ENCODE measurements around the gene CDH26.

Gene CDH26

DNA sequence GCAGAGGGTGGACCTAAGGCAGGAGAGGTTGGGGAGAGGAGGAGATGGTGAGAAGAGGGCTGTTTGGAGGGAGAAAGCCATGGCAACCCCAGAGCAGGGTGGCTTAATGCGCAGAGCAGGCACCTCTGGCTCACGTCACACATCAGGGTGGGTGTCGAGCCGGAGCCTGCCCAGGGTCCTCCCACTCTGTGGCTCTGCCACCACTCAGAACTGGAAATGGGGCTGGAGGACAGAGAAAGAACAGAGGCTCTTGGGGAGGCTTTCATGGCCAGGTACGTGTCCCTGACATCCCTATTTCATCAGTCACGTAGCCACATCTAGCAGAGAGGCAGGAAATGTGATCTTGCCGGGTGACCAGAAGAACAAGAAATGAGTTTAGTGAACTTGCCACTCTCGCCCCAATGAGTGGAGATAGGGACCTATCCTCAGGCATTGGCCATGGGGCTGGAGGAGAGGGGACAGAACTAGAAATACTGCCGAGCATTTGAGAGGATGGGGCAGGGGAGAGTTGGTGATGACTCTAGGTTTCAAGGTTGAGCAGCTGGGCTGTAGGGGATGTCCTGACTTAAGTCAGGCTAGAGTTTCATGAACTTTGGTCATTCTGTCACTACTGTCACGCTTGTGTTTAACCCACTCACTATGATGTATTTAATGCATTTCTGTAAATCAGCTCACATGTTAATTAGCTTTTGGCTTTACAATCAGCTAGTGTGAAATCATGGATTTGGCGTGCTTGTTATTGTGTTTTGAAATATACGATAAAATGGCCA, 52.7 kb downstream of the CDH26 start:
- FAIRE-seq (no peak), DNase-seq (ENCODE audit: low spot score) (no peak)

DNA sequence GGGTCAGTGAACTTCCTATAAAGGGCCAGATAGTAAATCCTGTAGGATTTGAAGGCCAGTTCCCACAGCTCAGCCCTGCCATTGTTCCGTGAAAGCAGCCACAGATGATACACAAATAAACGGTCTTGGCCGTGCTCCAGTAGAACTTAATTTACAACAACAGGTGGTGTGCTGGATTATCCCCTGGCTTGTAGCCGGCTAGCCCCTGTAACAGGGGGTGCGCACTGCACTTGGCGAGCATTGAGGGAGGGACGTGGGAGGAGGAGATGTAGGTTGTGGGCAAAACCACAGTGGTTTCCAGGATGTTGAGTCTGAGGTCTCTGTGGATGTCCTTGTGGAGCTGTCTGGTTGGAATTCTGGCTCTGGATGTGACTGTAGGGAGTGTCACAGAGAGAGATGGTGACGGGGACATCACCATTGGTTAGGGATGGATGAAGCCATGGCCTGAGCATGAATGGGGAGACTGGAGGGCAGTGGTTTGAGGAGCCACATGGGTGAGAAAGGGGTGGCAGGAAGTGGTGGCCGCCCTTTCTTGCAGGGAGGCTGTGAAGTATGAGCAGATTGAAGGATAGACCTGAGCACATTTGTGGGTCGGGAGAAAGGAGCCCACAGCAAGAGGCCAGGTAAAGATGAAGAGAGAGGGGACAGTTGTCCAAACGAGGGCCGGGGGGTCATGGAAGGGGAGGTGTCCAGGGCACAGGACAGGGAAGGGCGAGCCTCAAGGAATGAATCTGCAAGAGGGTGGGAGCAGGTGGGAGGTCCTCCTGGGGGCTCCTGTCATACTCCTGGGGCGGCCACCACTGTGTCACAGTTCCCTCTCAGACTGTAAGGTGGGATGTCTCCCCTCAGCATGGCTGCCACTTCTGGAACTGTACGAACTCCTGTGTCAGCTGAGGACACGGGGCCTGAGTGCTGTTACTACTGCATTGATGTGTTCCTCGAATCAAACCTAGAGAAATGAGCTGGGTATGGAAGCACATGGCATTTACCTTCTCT, 53.6 kb downstream of the CDH26 start:
- DNase-seq (ENCODE audit: low spot score) (no peak), FAIRE-seq (no peak)

DNA sequence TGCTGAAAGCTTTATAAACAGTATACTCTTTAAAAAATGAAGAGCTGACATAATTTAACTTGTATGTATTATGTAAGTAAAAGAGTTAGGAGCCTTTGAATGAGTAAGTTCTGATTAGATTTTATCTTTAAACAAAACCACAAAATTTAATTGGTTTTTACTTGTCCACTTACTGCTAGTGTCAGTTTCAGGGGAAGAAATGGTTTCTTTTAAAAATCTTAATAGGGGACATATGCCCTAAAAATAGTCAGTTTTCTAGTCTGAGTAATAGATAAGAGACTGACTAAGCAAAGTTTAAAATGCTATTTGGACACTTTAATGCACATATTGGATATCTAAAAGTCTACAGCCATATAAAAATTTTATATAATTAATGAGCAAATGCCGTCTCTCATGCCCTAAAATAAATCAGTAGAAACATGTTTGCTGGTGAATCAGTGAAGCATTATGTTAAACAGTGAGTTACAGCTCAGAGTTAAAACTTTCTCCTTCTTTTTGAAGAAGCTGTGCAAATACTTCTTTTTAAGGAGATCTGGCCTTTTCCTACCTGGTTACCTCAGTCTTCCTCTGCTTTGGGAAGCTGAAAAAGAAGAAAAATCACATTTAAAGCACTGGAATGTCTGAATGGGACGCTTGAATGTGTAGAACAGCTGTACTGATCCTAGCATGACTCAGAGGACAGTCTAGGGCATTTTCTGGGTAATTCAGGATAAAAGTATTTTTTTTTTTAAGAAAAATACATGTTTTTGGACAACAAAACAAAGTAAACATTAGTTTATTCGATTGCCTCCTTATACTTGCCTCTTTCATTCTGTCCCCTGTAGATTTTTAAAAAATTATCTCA, 55.3 kb downstream of the CDH26 start:
- FAIRE-seq (no peak), DNase-seq (ENCODE audit: low spot score) (no peak)

DNA sequence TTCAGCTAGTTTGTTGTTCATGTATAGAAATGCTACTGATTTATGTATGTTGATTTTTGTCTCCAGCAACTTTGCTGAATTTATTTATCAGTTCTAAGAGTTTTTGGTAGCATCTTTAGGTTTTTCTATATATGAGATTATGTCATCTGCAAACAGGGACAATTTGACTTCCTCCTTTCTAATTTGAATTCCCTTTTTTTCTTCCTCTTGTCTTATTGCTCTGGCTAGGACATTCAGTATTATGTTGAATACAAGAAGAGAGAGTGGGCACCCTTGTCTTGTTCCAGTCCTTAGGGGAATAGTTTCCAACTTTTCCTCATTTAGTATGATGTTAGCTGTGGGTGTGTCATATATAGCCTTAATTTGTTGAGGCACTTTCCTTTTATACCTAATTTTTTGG, 58.2 kb downstream of the CDH26 start:
- DNase-seq (ENCODE audit: low spot score), result no peak
- no peak for FAIRE-seq

DNA sequence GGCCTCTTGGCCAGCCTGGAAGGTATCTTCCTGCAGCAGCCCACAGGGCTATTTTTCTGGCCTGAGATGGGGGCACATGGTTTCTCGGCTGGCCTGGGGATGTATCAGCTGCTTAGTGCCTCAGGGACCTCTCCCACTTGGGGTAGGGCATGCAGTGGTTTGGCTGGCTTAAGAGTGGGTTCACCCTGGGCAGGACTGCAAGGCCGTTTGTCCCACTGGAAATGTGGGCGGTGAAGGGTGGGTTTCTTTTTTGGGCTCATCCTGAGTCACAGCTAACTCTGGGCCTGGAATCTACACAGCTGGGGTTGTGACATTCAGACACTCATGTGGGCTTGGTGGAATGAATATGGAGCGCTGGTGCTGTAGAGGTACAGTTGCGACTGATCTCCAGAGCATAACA, 62.0 kb downstream of the CDH26 start:
- no peak for DNase-seq (ENCODE audit: low spot score)
- FAIRE-seq, result no peak

DNA sequence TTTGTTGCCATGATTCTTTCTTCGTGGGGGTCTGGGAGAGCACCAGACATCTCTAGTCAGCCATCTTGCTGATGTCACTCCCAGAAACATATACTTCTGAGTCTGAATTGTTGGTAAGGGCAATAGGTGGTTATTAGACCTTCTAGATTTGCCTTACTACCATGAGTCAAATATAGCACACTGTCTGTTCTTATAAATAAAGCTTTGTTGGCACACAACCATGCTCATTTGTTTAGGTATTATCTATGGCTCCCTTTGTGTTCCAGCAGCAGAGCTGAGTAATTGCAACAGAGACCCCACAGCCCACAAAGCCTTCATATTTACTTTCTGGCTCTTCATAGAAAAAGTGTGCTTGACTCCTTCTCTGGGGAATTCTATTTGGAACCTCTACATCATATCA, 62.9 kb downstream of the CDH26 start:
- no peak for FAIRE-seq
- DNase-seq (ENCODE audit: low spot score), result no peak

DNA sequence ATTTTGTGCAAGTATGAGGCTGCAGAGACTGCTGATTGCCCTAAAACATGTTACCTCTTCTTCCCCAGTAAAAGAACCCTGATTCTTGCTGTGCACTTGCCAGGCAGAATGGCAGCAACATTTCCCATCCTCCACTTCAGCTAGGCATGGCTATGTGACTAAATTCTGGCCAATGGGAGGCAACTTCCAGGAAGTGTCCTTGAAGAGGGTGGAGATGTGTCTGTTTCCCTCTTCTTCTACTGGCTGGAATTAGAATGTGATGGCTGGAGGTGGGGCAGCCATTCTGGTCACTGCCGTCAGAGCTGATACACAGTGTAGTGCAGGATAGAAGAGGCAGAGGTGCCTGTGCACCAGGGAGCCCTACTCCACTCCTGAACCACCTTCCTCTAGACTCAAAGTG, 64.6 kb downstream of the CDH26 start:
- no peak for DNase-seq (ENCODE audit: low spot score)
- FAIRE-seq, result no peak

DNA sequence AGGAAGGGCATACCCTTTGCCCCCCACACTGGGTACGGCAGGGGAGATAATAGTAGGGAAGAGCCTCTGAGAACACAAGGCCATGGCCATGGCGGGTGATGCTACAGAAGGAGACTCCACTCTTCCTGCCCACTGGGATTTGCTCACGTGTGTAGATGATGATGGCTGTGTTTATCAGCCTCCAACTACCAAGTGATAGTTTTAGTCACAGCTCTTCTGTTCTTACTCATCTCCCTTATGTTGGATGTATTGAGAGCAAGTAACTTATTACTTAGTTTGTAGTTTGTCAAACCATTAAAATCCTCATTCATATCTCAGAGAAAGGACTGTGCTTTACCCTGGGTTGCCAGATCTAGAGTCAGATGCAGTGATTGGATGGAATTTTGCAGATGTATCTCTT, 66.0 kb downstream of the CDH26 start:
- DNase-seq (ENCODE audit: low spot score), result no peak
- FAIRE-seq, result no peak

DNA sequence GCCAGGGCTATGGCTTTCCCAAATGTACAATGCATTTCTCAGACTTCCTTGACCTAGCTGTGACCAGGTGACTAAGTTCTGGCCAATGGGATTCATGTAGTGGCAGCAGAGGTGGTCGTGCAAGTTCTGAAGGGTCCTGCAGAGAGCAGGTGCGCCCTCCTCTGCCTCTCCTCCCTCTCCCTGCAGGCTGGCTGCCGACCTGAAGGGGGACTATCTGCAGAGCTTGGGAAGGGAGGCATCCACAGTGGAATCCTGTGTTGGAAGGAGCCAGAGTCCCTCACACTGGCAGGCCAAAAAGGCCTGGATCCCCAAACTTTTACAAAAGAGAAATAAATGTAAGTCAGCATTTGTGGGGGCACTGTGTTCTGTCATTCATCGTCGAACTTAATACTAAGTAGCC, 66.6 kb downstream of the CDH26 start:
- no peak for DNase-seq (ENCODE audit: low spot score)
- FAIRE-seq, result no peak

DNA sequence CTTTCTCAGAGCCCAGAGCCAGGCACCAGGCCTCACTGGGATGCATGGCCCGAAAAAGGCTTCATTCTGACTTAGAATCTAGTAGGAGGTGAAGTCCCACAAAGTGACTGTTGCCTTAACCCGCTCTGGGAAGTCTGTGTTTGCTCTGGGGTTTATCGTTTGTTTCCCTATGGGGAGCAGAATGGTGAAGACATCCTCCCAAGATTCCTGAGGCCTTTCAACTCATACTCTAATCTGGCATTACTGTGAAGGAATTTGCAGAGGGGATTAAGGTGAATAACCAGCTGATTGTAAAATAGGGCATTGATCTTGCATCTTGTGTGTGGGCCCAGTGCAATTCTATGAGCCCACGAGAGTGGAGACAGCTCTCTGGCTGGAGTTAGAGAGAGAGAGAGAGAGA, 67.8 kb downstream of the CDH26 start:
- DNase-seq (ENCODE audit: low spot score), result no peak
- FAIRE-seq, result no peak

DNA sequence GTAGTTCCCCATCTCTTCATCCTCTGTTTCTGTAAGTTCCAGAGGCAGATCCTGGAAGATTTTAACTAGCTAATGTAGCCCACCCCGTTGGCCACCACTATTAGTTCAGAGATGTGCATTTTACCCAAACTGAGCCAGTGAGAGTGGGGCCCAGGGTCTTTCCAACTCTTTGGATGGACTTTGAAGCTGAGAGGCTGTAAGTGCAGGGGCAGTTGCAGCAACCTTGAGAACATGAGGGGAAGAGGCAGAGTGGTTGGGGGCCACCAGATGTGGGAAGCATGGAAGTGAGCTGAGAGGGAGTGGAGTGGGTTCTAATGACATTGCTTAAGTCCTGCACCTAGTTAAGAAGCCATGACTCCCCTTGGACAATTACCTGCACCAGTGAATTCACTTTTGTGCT, 72.2 kb downstream of the CDH26 start:
- DNase-seq (ENCODE audit: low spot score), result no peak
- no peak for FAIRE-seq

DNA sequence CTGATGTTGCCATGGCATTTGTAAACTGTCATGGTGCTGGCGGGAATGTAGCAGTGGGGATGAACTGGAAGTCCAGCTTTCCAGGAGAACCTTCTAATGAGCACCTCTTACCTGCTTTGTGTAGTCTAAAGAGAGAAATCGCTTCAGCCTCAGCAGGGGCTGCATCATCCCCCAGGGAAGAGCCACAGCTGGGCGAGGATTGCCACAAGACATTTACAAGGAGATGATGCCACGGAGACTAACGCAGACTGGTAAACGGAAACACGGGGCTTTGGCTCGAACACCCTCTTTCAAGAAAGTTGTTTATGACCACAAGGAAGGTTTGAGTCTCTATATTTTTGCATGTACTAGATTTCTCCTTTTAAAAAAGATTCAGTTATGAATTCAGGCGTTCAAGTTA, 72.9 kb downstream of the CDH26 start:
- FAIRE-seq (no peak), DNase-seq (ENCODE audit: low spot score) (no peak)

DNA sequence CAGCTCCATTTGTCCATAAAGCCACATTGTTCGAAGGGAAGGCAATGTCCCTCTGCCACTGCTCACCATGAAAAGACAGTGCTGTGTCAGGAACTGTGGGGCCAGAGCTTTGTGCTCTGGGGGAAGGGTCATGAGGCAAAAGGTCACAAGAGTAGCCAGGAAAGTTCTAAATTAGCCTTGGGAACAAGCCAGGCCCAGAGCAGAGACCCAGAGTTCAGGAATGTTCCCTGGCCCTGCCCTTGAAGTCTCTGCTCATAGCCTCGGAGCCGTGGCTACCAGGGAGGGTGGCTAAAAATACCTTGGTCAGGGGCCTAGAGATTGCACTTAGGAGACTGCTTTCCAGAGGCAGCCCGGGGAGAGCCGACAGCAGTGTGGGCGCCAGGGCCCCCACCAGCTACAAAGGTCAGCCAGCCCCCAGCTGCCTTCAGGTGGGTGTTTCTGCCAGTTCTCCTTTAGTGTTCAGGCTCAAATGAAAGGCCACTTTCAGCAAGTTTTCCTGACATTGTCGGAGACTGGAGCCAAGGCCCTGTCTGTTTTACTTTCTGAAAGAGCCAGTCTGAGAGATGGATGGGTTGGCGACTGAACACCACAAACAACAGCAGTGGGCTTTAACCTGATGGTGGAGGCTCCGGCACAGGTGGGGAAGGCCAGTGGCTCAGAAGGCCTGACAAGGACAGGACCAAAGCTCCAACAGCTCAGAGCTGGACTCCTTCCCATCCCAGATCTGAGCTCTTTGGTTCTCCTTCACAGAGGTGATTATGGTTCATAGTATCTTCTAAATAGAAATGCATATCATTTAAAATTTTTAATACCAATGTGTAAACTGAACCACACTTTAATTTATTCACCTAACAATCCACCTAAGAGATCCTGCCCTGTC, 76.2 kb downstream of the CDH26 start:
- no peak for FAIRE-seq

DNA sequence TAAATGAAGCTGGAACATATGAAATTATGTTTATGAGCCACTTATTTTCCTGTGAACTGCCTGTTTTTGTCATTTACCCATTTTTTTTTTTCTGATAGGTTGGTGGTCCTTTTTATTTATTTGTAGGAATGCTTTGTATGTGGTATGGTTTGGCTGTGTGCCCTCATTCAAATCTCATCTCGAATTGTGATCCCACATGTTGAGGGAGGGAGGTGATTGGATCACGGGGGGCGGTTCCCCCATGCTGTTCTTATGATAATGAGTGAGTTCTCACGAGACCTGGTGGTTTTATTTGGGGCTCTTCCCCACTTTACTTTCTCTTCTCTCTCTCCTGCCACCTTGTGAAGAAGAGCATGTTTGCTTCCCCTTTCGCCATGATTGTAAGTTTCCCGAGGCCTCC, 77.3 kb downstream of the CDH26 start:
- FAIRE-seq (no peak), DNase-seq (ENCODE audit: low spot score) (no peak)

More for the DNA sequence above, 76.2 kb downstream of the CDH26 start:
- no peak for DNase-seq (ENCODE audit: low spot score)

DNA sequence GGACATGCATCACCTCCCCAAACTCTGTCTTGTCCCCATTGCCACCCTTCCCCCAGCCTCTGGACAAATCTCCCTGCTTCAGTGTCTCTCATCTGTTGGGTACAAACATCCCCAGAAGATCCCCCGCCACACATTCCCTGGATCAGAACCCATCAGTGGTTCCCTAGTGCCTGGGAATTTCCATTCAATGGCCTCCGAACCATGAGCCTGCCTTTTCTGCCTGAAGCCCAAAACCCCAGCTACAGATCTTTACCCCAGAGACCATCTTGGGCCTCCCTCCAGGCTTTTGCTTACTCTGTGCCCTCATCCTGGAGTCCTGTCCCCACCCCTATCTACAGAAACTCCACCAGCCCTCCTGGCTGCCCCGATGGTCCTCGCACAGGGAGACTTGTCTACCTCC, 78.1 kb downstream of the CDH26 start:
- FAIRE-seq, result no peak
- no peak for DNase-seq (ENCODE audit: low spot score)

DNA sequence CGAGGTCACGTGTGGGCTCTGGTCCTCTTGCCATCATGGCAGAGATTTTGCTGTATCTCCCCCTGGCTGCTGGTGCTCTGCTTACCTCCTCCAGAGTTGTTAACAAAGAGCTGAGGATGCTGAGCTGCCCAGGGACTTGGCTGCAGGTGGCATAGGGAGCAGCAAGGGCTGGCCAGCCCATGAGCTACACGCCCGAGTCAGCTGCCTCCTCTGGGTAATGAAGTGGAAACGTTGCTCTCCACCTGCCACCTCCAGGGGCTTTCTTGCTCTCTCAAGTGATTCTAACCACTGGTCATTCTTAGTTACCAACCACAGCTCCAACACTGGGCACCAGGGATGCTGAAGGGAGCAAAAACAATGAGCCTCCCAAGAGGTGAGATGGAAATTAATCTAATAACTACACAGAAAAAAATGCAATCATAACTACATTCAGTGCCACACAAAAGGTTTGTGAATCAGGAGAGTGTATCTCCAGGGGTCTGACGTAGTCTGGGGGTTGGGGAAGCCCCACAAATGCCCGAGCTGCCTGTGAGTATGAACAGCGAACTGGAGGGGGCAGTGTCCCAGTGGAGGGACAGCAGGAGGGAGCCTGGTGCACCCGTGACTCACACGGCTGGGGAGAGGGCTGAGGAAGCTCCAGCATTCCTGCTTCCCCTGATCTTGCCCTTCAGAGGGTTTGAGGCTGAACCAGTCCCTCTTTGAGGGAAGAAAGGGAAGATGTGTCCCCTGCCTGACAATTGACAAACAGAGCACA, 78.7 kb downstream of the CDH26 start:
- DNase-seq (ENCODE audit: low spot score) (peak; percentile 43), FAIRE-seq (no peak)

DNA sequence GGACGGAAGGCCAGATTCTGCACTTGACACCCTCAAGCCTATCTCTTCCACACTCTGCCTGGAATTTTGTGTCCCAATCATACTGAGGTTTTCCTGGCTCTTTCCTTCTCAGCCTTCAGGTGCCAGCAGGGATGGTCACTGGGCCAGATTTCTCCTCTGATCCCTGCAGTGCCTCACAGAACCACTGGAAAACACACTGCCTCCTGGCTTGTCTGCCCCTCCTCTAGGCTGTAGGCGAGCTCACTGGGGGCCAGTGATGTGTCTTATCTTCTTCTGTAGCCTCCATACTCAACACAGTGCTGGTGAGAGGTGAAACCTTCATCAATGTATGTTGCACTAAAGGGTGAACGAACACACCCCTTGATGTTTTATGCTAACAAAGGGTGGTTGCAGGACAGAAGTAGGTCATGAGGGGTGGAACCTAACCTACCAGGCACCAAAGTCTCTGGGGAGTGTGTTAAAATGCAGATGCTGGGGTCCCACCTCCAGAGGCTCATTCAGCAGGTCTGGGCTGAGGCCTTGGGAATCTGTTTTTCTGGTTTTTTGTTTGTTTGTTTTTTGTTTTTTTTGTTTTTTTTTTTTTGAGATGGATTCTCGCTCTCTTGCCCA, 80.3 kb downstream of the CDH26 start:
- no peak for FAIRE-seq
- no peak for DNase-seq (ENCODE audit: low spot score)

DNA sequence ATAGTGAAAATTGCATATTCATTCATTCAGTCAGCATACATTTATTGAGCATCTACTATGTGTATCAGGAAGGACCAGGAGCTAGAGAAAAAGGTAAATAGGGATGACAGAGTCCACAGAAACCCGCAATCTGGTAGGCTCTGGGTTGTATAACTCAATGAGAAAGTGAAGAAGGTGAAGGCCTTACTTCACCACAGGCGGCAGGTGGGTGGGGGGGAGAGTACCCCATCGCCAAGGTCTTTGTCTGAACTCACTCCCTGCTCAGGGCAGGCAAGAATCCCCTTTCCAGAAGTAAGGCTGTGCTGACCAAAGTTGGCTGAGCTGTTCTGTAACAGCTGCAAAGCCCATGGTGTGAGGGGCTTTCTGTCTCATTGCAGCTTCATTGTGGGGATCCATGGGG, 81.3 kb downstream of the CDH26 start:
- no peak for FAIRE-seq
- no peak for DNase-seq (ENCODE audit: low spot score)

DNA sequence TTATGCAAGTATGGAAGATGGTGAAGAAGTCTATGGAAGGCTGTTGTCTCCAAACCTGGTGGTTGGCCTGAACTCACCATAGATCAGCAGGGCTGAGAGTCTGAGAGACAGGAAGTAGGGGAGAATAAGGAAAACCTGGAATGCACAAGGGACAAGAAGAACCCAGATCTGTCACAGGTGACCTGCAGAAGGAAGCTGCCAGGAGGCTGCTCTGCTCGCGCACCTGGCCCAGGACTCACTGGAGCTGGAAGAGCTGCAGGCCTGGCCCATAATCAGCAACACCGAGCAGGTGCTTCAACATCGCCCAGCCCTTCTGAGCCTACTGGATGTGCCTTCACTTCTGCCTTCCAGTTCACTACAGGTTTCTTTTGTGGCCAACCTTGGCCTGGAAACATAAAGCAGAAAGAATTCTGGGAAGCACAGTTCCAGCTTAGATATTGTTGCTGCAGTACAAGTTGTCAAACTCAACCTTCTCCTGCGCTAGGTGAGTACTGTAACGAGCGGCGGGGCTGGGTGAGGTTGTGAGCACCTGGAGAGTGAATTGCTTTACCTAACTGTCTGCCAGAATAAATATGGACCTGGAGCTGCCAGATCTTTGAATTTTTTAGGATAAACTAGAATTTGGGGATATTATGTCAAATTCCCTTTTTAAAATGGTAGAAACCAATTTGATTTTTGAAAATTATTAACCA, 82.4 kb downstream of the CDH26 start:
- FAIRE-seq (no peak), DNase-seq (ENCODE audit: low spot score) (no peak)

All from urothelium cell line (cell line).